CD8-positive, alpha-beta memory T cell (primary cell): ENCODE data around the gene ATP8A2. TPM values are rescaled to one million over a fixed set of nuclear protein-coding genes. Genes with fewer than 3 reads are reported as not detected.
"Not testable (repeated sequence)": the region's sequence is repeated elsewhere in the genome, so short reads cannot be mapped to it uniquely, and the experiment has no call there.

ENCODE experiments used
- CTCF ChIA-PET: fragments of 350-600 bp; sonication (Branson Sonifier 250); formaldehyde crosslinking; loops from one replicate; lab custom pipeline; 2021; ENCODE audit warnings: antibody characterized with exemption; lab: Charles Lee
- POLR2A ChIA-PET: fragments of 350-600 bp; sonication (Branson Sonifier 250); formaldehyde crosslinking; loops from one replicate; lab custom pipeline; 2021; ENCODE audit warnings: antibody characterized with exemption; lab: Charles Lee
- DNase-seq, 5 donors: peaks; one replicate each; pipeline versions ENCODE4 v3.0.0 to v3.0.0-alpha.2; 2020 to 2022; ENCODE audit warnings: mixed read lengths in 1 of 5
- H3K27ac ChIP-seq: one replicate; pipeline ENCODE4 v1.7.0; 2013; ENCODE audit warnings: low read depth, mild to moderate bottlenecking, low read length, moderate library complexity
- H3K27me3 ChIP-seq: 2 replicates; pipeline ENCODE4 v1.7.0; 2013; ENCODE audit warnings: low read length, mild to moderate bottlenecking; ENCODE audit not compliant: insufficient read depth, poor library complexity, severe bottlenecking
- H3K36me3 ChIP-seq: 2 replicates; pipeline ENCODE4 v1.7.0; 2013; ENCODE audit warnings: mild to moderate bottlenecking, low read length, moderate library complexity; ENCODE audit not compliant: insufficient read depth
- H3K4me1 ChIP-seq: 2 replicates; pipeline ENCODE4 v1.7.0; 2013; ENCODE audit warnings: mild to moderate bottlenecking, low read length, moderate library complexity; ENCODE audit not compliant: insufficient read depth
- H3K4me3 ChIP-seq: 2 replicates; pipeline ENCODE4 v1.7.0; 2013; ENCODE audit warnings: mild to moderate bottlenecking, low read length
- H3K9me3 ChIP-seq: 2 replicates; pipeline ENCODE4 v1.7.0; 2013; ENCODE audit warnings: mild to moderate bottlenecking, low read length
- H3K27ac Mint-ChIP-seq, 8 donors: one replicate each; pipeline ENCODE4 v1.8.0; 2020 to 2021; ENCODE audit warnings: mixed read lengths in 8 of 8, mild to moderate bottlenecking in 6 of 8, inconsistent platforms in 3 of 8, moderate library complexity in 3 of 8
- H3K27me3 Mint-ChIP-seq, 2 donors: one replicate each; pipeline ENCODE4 v1.8.0; 2020 to 2021; ENCODE audit warnings: mixed read lengths in 2 of 2, mild to moderate bottlenecking in 1 of 2, moderate library complexity in 1 of 2
- H3K36me3 Mint-ChIP-seq, 3 donors: one replicate each; pipeline ENCODE4 v1.8.0; 2020 to 2021; ENCODE audit warnings: mixed read lengths in 3 of 3, inconsistent platforms in 1 of 3, mild to moderate bottlenecking in 1 of 3
- H3K4me1 Mint-ChIP-seq, 3 donors: one replicate each; pipeline ENCODE4 v1.8.0; 2020 to 2021; ENCODE audit warnings: mixed read lengths in 3 of 3, inconsistent platforms in 1 of 3, mild to moderate bottlenecking in 1 of 3
- H3K4me3 Mint-ChIP-seq, 7 donors: one replicate each; pipeline ENCODE4 v1.8.0; 2020 to 2021; ENCODE audit warnings: mixed read lengths in 7 of 7, mild to moderate bottlenecking in 6 of 7, moderate library complexity in 4 of 7, inconsistent platforms in 2 of 7
- H3K9me3 Mint-ChIP-seq, 5 donors: one replicate each; pipeline ENCODE4 v1.8.0; 2020 to 2022; ENCODE audit warnings: mixed read lengths in 5 of 5, mild to moderate bottlenecking in 3 of 5, moderate library complexity in 2 of 5, inconsistent platforms in 1 of 5
- polyA plus RNA-seq: library from polyadenylated mRNA; unstranded; fragments of 300-500 nt; fragmentation: Illumina TruSeq; gene quantifications from one replicate; pipeline ENCODE4 v1.2.3, GENCODE V29; 2021
- total RNA-seq, 2 experiments: library from RNA; stranded (reverse); gene quantifications; one replicate each; pipeline ENCODE4 v1.2.3, GENCODE V29; 2021

The ATP8A2 gene
- total and polyA plus RNA-seq, 3 experiments from 2014 or later = 0.26 to 0.63 (median 0.58) TPM

- H3K27ac ChIP-seq = no peak overlapping the region
- ChIA-PET POLR2A (no interaction called here), CTCF (no interaction called here)
Measured at GRCh38 chr13:25538276-25538675, 166.5 kb downstream of the ATP8A2 start.

GRCh38 chr13:25541434-25542123 is 169.8 kb downstream of the ATP8A2 start:
- H3K4me3 ChIP-seq = no peak overlapping the region
- no peak for DNase-seq
- no peak overlapping the region for H3K27ac Mint-ChIP-seq
- no peaks in the 10 kb centered on the region for H3K27me3 ChIP-seq
- no peak overlapping the region for H3K4me3 Mint-ChIP-seq
- peaks cover 5 to 17% of the 10 kb centered on the region in 2 donors for H3K27me3 Mint-ChIP-seq
- H3K36me3 Mint-ChIP-seq = no peaks in the 10 kb centered on the region
- H3K27ac ChIP-seq = no peak overlapping the region
- peaks cover 0 to 2% (median 0%) of the 10 kb centered on the region in 5 donors for H3K9me3 Mint-ChIP-seq
- no peaks in the 10 kb centered on the region for H3K36me3 ChIP-seq
- ChIA-PET CTCF (no interaction called here), POLR2A (no interaction called here)
- no peaks in the 10 kb centered on the region for H3K9me3 ChIP-seq
- H3K4me1 ChIP-seq = no peaks in the 10 kb centered on the region
- H3K4me1 Mint-ChIP-seq = no peaks in the 10 kb centered on the region

More at GRCh38 chr13:25538276-25538675, 166.5 kb downstream of the ATP8A2 start:
- no peak overlapping the region for H3K4me3 ChIP-seq
- no peaks in the 10 kb centered on the region for H3K27me3 ChIP-seq
- no peaks in the 10 kb centered on the region for H3K9me3 ChIP-seq
- H3K27ac Mint-ChIP-seq = no peak overlapping the region
- H3K36me3 ChIP-seq = no peaks in the 10 kb centered on the region
- no peaks in the 10 kb centered on the region for H3K36me3 Mint-ChIP-seq
- peaks cover 0 to 2% (median 0%) of the 10 kb centered on the region in 5 donors for H3K9me3 Mint-ChIP-seq
- H3K27me3 Mint-ChIP-seq = peaks cover 0 to 15% of the 10 kb centered on the region in 2 donors
- no peaks in the 10 kb centered on the region for H3K4me1 ChIP-seq
- no peak for DNase-seq
- H3K4me1 Mint-ChIP-seq = no peaks in the 10 kb centered on the region
- H3K4me3 Mint-ChIP-seq = no peak overlapping the region

- CTCF ChIA-PET, H3K4me3 ChIP-seq, POLR2A ChIA-PET, H3K9me3 Mint-ChIP-seq, H3K27ac ChIP-seq, H3K36me3 ChIP-seq, DNase-seq, H3K36me3 Mint-ChIP-seq, H3K4me3 Mint-ChIP-seq, H3K27me3 ChIP-seq, H3K4me1 ChIP-seq, H3K4me1 Mint-ChIP-seq, H3K9me3 ChIP-seq: not testable (repeated sequence)
- peaks cover 10 to 18% of the 10 kb centered on the region in 2 donors for H3K27me3 Mint-ChIP-seq
- H3K27ac Mint-ChIP-seq = peak overlapping the region in 1 of 8 donors; percentile 40
Measured at GRCh38 chr13:25548991-25549390, 177.2 kb downstream of the ATP8A2 start.

GRCh38 chr13:25561812-25562211 is 190.0 kb downstream of the ATP8A2 start:
- no peak for DNase-seq
- H3K9me3 Mint-ChIP-seq = peaks cover 0 to 2% (median 0%) of the 10 kb centered on the region in 5 donors
- Histone ChIP-seq H3K36me3 (no peaks in the 10 kb centered on the region), H3K4me1 (no peaks in the 10 kb centered on the region), H3K27me3 (no peaks in the 10 kb centered on the region), H3K4me3 (no peak overlapping the region), H3K9me3 (no peaks in the 10 kb centered on the region), H3K27ac (no peak overlapping the region)
- H3K27me3 Mint-ChIP-seq = peaks cover 4 to 12% of the 10 kb centered on the region in 2 donors
- H3K4me1 Mint-ChIP-seq = no peaks in the 10 kb centered on the region
- no peak overlapping the region for H3K27ac Mint-ChIP-seq
- no peak overlapping the region for H3K4me3 Mint-ChIP-seq
- H3K36me3 Mint-ChIP-seq = peaks cover 0 to 2% (median 0%) of the 10 kb centered on the region in 3 donors
- ChIA-PET POLR2A (no interaction called here), CTCF (no interaction called here)

GRCh38 chr13:25570185-25570584 is 198.4 kb downstream of the ATP8A2 start:
- DNase-seq = no peak
- H3K36me3 Mint-ChIP-seq = peaks cover 0 to 4% (median 0%) of the 10 kb centered on the region in 3 donors
- POLR2A ChIA-PET = no interaction called here
- Histone ChIP-seq H3K4me1 (no peaks in the 10 kb centered on the region), H3K27ac (no peak overlapping the region), H3K9me3 (no peaks in the 10 kb centered on the region), H3K27me3 (no peaks in the 10 kb centered on the region), H3K4me3 (no peak overlapping the region), H3K36me3 (no peaks in the 10 kb centered on the region)
- H3K27me3 Mint-ChIP-seq = peaks cover 11 to 38% of the 10 kb centered on the region in 2 donors
- H3K9me3 Mint-ChIP-seq = no peaks in the 10 kb centered on the region
- no peak overlapping the region for H3K27ac Mint-ChIP-seq
- H3K4me3 Mint-ChIP-seq = no peak overlapping the region
- no peaks in the 10 kb centered on the region for H3K4me1 Mint-ChIP-seq
- CTCF ChIA-PET = no interaction called here

GRCh38 chr13:25571237-25571636 is 199.5 kb downstream of the ATP8A2 start:
- Histone ChIP-seq H3K4me3 (no peak overlapping the region), H3K36me3 (no peaks in the 10 kb centered on the region), H3K27me3 (no peaks in the 10 kb centered on the region), H3K4me1 (no peaks in the 10 kb centered on the region), H3K9me3 (no peaks in the 10 kb centered on the region), H3K27ac (no peak overlapping the region)
- H3K27me3 Mint-ChIP-seq = peaks cover 11 to 40% of the 10 kb centered on the region in 2 donors
- no peaks in the 10 kb centered on the region for H3K4me1 Mint-ChIP-seq
- no peak overlapping the region for H3K4me3 Mint-ChIP-seq
- ChIA-PET CTCF (no interaction called here), POLR2A (no interaction called here)
- H3K9me3 Mint-ChIP-seq = no peaks in the 10 kb centered on the region
- H3K27ac Mint-ChIP-seq = no peak overlapping the region
- DNase-seq = no peak
- peaks cover 0 to 4% (median 0%) of the 10 kb centered on the region in 3 donors for H3K36me3 Mint-ChIP-seq

GRCh38 chr13:25572171-25572570 is 200.4 kb downstream of the ATP8A2 start:
- H3K36me3 Mint-ChIP-seq, H3K9me3 Mint-ChIP-seq, POLR2A ChIA-PET, H3K27me3 ChIP-seq, H3K27ac ChIP-seq, DNase-seq, H3K36me3 ChIP-seq, H3K4me3 Mint-ChIP-seq, H3K4me1 ChIP-seq, H3K27ac Mint-ChIP-seq, H3K4me3 ChIP-seq, H3K9me3 ChIP-seq, H3K4me1 Mint-ChIP-seq, CTCF ChIA-PET: not testable (repeated sequence)
- H3K27me3 Mint-ChIP-seq = peaks cover 11 to 35% of the 10 kb centered on the region in 2 donors

- no peaks in the 10 kb centered on the region for H3K4me1 ChIP-seq
- Mint-ChIP-seq H3K27ac (no peak overlapping the region), H3K27me3 (peaks cover 13 to 45% of the 10 kb centered on the region in 2 donors), H3K36me3 (peaks cover 0 to 2% (median 0%) of the 10 kb centered on the region in 3 donors), H3K9me3 (no peaks in the 10 kb centered on the region), H3K4me1 (no peaks in the 10 kb centered on the region), H3K4me3 (no peak overlapping the region)
- ChIA-PET CTCF (interaction anchor here (0.7 to 1.4 kb wide), 7 partner anchors 166 to 507 kb away, joined by 3 to 4 read pairs (median 3); no protein-coding TSS in a partner anchor), POLR2A (no interaction called here)
- H3K27me3 ChIP-seq = no peaks in the 10 kb centered on the region
- H3K36me3 ChIP-seq = no peaks in the 10 kb centered on the region
- H3K4me3 ChIP-seq = no peak overlapping the region
- H3K9me3 ChIP-seq = no peaks in the 10 kb centered on the region
- DNase-seq = peak; percentile 27 to 69 (median 42)
- H3K27ac ChIP-seq = no peak overlapping the region
Measured at GRCh38 chr13:25574437-25575411, 202.9 kb downstream of the ATP8A2 start.
